Keratinocyte (primary cell): ENCODE measurements around the gene HLX.

Experiments used
- EZH2 ChIP-seq: IDR thresholded peaks from one replicate; pipeline ENCODE4 v1.6.1; 2012; ENCODE audit warnings: inconsistent platforms, mild to moderate bottlenecking, low read length, moderate library complexity
- TF ChIP-seq, protein P1 (sequence below), 3 experiments: IDR thresholded peaks in 1 of 3; conservative IDR thresholded peaks in 1 of 3; optimal IDR thresholded peaks in 1 of 3; 2 replicates in 2 of 3; 3 replicates in 1 of 3; pipeline versions ENCODE3 to v1.5.1; 2011; ENCODE audit warnings: low read length in 3 of 3, mild to moderate bottlenecking in 3 of 3, moderate library complexity in 2 of 3, control low read depth in 1 of 3, inconsistent platforms in 1 of 3; ENCODE audit not compliant: insufficient read depth in 2 of 3; ENCODE audit errors: extremely low read depth in 1 of 3

DNA sequence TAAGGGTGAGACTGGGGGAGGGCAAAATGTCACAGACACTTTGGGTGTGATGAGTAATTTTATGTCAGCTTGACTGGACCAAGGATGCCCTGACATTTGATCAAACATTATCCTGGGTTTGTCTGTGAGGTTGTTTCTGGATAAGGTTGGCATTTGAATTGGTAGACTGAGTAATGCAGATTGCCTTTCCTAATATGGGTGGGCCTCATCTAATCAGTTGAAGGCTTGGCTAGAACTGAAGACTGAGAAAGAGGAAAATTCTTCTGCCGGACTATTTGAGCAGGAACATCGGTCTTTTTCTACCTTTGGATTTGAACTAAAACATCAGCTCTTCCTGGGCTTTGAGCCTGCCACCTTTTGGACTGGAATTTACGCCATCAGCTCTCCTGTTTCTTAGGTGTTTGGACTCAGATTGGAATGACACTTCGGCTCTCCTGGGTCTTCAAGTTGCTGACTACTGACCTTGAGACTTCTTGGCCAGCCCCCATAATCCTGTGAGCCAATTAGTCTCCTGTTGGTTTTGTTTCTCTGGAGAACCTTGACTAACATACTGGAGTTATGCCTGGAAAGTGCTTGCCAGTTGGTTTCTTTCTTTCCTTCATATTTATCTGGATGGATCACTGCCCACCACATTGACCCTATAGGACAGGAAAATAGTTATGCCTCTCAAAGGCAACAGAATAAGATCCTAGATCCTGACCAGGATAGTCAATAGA is 44.9 kb upstream of the HLX start:
- TF ChIP-seq, protein P1, sequence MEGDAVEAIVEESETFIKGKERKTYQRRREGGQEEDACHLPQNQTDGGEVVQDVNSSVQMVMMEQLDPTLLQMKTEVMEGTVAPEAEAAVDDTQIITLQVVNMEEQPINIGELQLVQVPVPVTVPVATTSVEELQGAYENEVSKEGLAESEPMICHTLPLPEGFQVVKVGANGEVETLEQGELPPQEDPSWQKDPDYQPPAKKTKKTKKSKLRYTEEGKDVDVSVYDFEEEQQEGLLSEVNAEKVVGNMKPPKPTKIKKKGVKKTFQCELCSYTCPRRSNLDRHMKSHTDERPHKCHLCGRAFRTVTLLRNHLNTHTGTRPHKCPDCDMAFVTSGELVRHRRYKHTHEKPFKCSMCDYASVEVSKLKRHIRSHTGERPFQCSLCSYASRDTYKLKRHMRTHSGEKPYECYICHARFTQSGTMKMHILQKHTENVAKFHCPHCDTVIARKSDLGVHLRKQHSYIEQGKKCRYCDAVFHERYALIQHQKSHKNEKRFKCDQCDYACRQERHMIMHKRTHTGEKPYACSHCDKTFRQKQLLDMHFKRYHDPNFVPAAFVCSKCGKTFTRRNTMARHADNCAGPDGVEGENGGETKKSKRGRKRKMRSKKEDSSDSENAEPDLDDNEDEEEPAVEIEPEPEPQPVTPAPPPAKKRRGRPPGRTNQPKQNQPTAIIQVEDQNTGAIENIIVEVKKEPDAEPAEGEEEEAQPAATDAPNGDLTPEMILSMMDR (optimal IDR thresholded peaks at IDR 0.05 in 1 of 3, IDR thresholded peaks at IDR 0.05 in 1 of 3, conservative IDR thresholded peaks at IDR 0.05 in 1 of 3; ENCODE audit: extremely low read depth in 1 of 3, insufficient read depth in 2 of 3, low read length in 3 of 3) = no peak
- TF ChIP-seq EZH2 = no peak
